Transverse colon (tissue), 4 donors: ENCODE data around the gene IRX4. TPM values are rescaled to one million over a fixed set of nuclear protein-coding genes. Genes with fewer than 3 reads are reported as not detected.

Experiments
- DNase-seq: peaks from one replicate; pipeline ENCODE4 v3.0.0-alpha.2; 2019
- H3K27ac ChIP-seq, 4 donors: fragments of 200-600 bp; sonication (generic); 2 replicates each; pipeline ENCODE4 v1.5.1; 2016 to 2018; ENCODE audit warnings: inconsistent platforms in 4 of 4
- H3K27me3 ChIP-seq: fragments of 200-600 bp; sonication (generic); 2 replicates; pipeline ENCODE4 v1.5.1; 2017; ENCODE audit warnings: inconsistent platforms
- H3K36me3 ChIP-seq, 4 donors: fragments of 200-600 bp; sonication (generic); 2 replicates each; pipeline ENCODE4 v1.5.1; 2017 to 2019; ENCODE audit warnings: inconsistent platforms in 4 of 4
- H3K4me1 ChIP-seq, 4 donors: fragments of 200-600 bp; sonication (generic); 2 replicates each; pipeline ENCODE4 v1.5.1; 2017 to 2020; ENCODE audit warnings: inconsistent platforms in 4 of 4
- H3K4me3 ChIP-seq, 4 donors: fragments of 200-600 bp; sonication (generic); 1 replicate in 1 of 4; 2 replicates in 3 of 4; pipeline versions ENCODE4 v1.5.1 to v1.6.1; 2017 to 2019; ENCODE audit warnings: inconsistent platforms in 4 of 4
- H3K9me3 ChIP-seq, 2 donors: fragments of 200-600 bp; sonication (generic); 2 replicates each; pipeline ENCODE4 v1.5.1; 2017 to 2019; ENCODE audit warnings: inconsistent platforms in 2 of 2
- EP300 ChIP-seq: sonication (generic); formaldehyde crosslinking; IDR thresholded peaks from one replicate; pipeline ENCODE4 v1.6.1; 2017; ENCODE audit warnings: antibody characterized with exemption, low read depth
- POLR2A ChIP-seq: fragments of 450-650 bp; IDR thresholded peaks from one replicate; pipeline ENCODE4 v1.6.1; 2016; ENCODE audit warnings: antibody characterized with exemption, mild to moderate bottlenecking, moderate library complexity
- POLR2AphosphoS5 ChIP-seq, 3 donors: sonication (generic); formaldehyde crosslinking; IDR thresholded peaks; one replicate each; pipeline ENCODE4 v1.6.1; 2016; ENCODE audit warnings: antibody characterized with exemption in 3 of 3
- WGBS, 2 donors: methylation state at CpG; one replicate each; pipeline ENCODE4 v1.1.5; 2018; ENCODE audit warnings: low coverage in 1 of 2; 5-methylcytosine and 5-hydroxymethylcytosine counted together
- in situ Hi-C, 4 donors: fragments of 200-750 bp; cut with MboI; loops; one replicate each; pipeline versions ENCODE4 v1.15.0 to v1.15.1; 2017; ENCODE audit warnings: low sequenced_read_pairs in 3 of 4, low pct_ligation_motif_present in 1 of 4, low pct_unique_long_range_greater_than_20kb in 1 of 4
- intact Hi-C: fragments of 100-400 bp; cut with DNase I; formaldehyde crosslinking; loops from one replicate; pipeline ENCODE4 v1.15.1; 2023; ENCODE audit warnings: low total_unique reads
- total RNA-seq, 4 donors: library from RNA; depleted of rRNA; stranded (reverse); fragments of >200 nt; gene quantifications; one replicate each; pipeline ENCODE4 v1.1.0, GENCODE V29; 2016
- TF ChIP-seq, protein P1 (sequence below), 5 experiments: fragments of 200-600 bp in 3 of 5; fragments of 450-650 bp in 2 of 5; sonication (generic) in 3 of 5; IDR thresholded peaks; 1 replicate in 2 of 5; 2 replicates in 3 of 5; pipeline ENCODE4 v1.5.1; 2016 to 2017; ENCODE audit warnings: antibody characterized with exemption in 5 of 5, inconsistent platforms in 3 of 5, mild to moderate bottlenecking in 2 of 5, moderate library complexity in 1 of 5

IRX4 gene
- total RNA-seq, 4 donors from 2014 or later, result not detected

GRCh38 chr5:1912951-1913565 lies 30.3 kb upstream of the IRX4 start:
- in situ Hi-C loops, result no loop called here
- WGBS, 2 donors, result 78% methylated on average over 16 of the region's 18 CpGs; no CpG with 5 or more reads in 1 of the 2 donors

DNA sequence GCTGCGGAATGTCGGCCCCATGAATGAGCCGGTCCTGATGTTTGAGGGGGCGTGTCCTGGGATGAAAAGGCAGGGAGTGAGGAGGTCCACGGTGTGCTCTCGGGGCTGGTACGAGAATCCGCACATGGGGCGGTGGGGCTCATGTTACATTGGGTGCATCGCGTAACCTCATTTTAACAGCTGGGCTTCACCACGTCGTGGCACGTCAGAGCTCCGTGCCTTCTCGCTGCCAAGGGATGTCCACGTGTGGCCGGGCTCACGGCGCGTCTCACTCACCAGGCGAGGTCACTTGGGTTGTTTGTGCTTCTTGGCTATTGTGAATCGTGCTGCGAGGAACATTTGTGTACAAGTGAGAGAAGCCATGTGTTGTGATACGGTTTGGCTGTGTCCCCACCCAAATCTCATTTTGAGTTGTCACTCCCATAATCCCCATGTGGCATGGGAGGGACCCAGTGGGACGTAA lies 29.1 kb upstream of the IRX4 start:
- intact Hi-C loops (no loop called here), in situ Hi-C loops (no loop called here)
- Histone ChIP-seq H3K4me3 (no peak overlapping the region), H3K27me3 (no peaks in the 10 kb centered on the region), H3K4me1 (no peaks in the 10 kb centered on the region), H3K9me3 (no peaks in the 10 kb centered on the region), H3K27ac (no peak overlapping the region), H3K36me3 (no peaks in the 10 kb centered on the region)
- TF ChIP-seq POLR2A, result no peak
- TF ChIP-seq EP300, result no peak
- TF ChIP-seq, protein P1, sequence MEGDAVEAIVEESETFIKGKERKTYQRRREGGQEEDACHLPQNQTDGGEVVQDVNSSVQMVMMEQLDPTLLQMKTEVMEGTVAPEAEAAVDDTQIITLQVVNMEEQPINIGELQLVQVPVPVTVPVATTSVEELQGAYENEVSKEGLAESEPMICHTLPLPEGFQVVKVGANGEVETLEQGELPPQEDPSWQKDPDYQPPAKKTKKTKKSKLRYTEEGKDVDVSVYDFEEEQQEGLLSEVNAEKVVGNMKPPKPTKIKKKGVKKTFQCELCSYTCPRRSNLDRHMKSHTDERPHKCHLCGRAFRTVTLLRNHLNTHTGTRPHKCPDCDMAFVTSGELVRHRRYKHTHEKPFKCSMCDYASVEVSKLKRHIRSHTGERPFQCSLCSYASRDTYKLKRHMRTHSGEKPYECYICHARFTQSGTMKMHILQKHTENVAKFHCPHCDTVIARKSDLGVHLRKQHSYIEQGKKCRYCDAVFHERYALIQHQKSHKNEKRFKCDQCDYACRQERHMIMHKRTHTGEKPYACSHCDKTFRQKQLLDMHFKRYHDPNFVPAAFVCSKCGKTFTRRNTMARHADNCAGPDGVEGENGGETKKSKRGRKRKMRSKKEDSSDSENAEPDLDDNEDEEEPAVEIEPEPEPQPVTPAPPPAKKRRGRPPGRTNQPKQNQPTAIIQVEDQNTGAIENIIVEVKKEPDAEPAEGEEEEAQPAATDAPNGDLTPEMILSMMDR (IDR thresholded peaks at IDR 0.05), result no peak
- TF ChIP-seq POLR2AphosphoS5 (IDR thresholded peaks at IDR 0.05), result no peak
- DNase-seq, result no peak
- 84% methylated on average over 26 of the region's 26 CpGs; no CpG with 5 or more reads in 1 of the 2 donors for WGBS, 2 donors

More at GRCh38 chr5:1912951-1913565, 30.3 kb upstream of the IRX4 start:
- intact Hi-C loops, result no loop called here
- no peak for TF ChIP-seq POLR2AphosphoS5 (IDR thresholded peaks at IDR 0.05)
- TF ChIP-seq POLR2A, result no peak
- no peak for TF ChIP-seq EP300
- TF ChIP-seq, protein P1 (IDR thresholded peaks at IDR 0.05), result no peak
- Histone ChIP-seq H3K27ac (no peak overlapping the region), H3K9me3 (no peaks in the 10 kb centered on the region), H3K4me3 (no peak overlapping the region), H3K36me3 (no peaks in the 10 kb centered on the region), H3K27me3 (no peaks in the 10 kb centered on the region), H3K4me1 (no peaks in the 10 kb centered on the region)
- no peak for DNase-seq

- no peak for DNase-seq
Measured at GRCh38 chr5:1910861-1911772, 28.4 kb upstream of the IRX4 start.

More at GRCh38 chr5:1910861-1911772, 28.4 kb upstream of the IRX4 start:
- TF ChIP-seq POLR2A, result no peak
- TF ChIP-seq POLR2AphosphoS5 (IDR thresholded peaks at IDR 0.05), result no peak
- no peak for TF ChIP-seq EP300
- TF ChIP-seq, protein P1 (IDR thresholded peaks at IDR 0.05), result no peak
- H3K4me3 ChIP-seq, result no peak overlapping the region
- no peaks in the 10 kb centered on the region for H3K9me3 ChIP-seq
- WGBS, 2 donors, result 85% methylated on average over 13 of the region's 15 CpGs; no CpG with 5 or more reads in 1 of the 2 donors
- H3K27me3 ChIP-seq, result no peaks in the 10 kb centered on the region
- no peak overlapping the region for H3K27ac ChIP-seq
- in situ Hi-C loops (no loop called here), intact Hi-C loops (no loop called here)
- no peaks in the 10 kb centered on the region for H3K36me3 ChIP-seq
- H3K4me1 ChIP-seq, result no peaks in the 10 kb centered on the region
